Skeletal muscle satellite cell (primary cell): ENCODE results near the gene ETV1. TPM values are rescaled to one million over a fixed set of nuclear protein-coding genes. Genes with fewer than 3 reads are reported as not detected.

ENCODE experiments used
- H3K27me3 ChIP-seq: 2 replicates; pipeline ENCODE4 v1.7.0; 2013; ENCODE audit warnings: low read length; ENCODE audit not compliant: control insufficient read depth, insufficient read depth
- H3K36me3 ChIP-seq: 2 replicates; pipeline ENCODE4 v1.7.0; 2013; ENCODE audit warnings: mild to moderate bottlenecking, control low read depth, low read length; ENCODE audit not compliant: insufficient read depth
- H3K4me1 ChIP-seq: 2 replicates; pipeline ENCODE4 v1.7.0; 2013; ENCODE audit warnings: low read length; ENCODE audit not compliant: control insufficient read depth, insufficient read depth
- H3K4me2 ChIP-seq: 2 replicates; pipeline ENCODE4 v1.7.0; 2013; ENCODE audit warnings: mild to moderate bottlenecking, low read length
- H3K4me3 ChIP-seq: 2 replicates; pipeline ENCODE4 v1.7.0; 2013; ENCODE audit warnings: low read length
- H3K9ac ChIP-seq: 2 replicates; pipeline ENCODE4 v1.7.0; 2013; ENCODE audit warnings: mild to moderate bottlenecking, low read depth, low read length, moderate library complexity
- H3K9me3 ChIP-seq: replicated peaks from 2 replicates; pipeline ENCODE4 v1.7.0; 2013; ENCODE audit warnings: mild to moderate bottlenecking, control low read depth, low read length
- small RNA-seq: library from RNA; depleted of rRNA; stranded (forward); fragments of <200 nt; gene quantifications from one replicate; pipeline ENCODE3, GENCODE V24; 2012

The ETV1 gene

DNA sequence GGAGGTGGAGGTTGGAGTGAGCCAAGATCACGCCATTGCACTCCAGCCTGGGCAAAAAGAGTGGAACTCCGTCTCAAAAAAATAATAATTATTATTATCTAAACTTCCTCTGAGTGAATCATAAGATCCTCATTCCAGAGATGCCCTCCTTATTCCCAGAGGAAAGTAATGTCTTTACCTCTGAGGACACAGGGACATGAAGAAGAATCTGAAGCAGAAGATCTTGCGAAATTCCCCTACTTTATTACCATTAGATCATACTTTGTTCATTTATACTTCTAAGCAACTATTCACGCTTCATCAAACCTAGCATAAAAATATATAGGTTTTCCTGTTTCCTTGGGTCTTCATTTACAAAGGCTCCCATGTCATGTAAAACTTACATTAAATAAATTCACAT, 143.1 kb downstream of the ETV1 start:
- no peak overlapping the region for H3K4me2 ChIP-seq
- no peaks in the 10 kb centered on the region for H3K9me3 ChIP-seq

DNA sequence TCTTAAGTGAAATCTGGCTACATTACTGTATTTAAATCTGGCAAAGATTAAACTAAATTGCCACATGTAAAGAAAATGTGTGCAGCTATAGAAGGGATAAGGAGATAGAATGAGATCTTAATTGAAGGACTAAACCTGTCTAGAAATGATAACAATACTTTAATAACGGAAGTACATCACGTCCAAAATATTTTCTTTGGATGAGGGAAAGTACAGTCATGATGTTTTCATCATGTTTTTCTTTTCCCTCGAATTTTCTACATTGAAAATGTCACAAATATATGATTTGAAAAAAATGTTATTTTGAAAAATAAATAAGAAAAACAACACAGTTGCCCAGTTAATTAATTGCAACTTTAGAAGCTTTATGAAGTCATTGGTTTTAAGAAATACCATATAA, 143.9 kb downstream of the ETV1 start:
- no peaks in the 10 kb centered on the region for H3K36me3 ChIP-seq
- H3K4me3 ChIP-seq: no peak overlapping the region
- H3K9me3 ChIP-seq: no peaks in the 10 kb centered on the region
- no peak overlapping the region for H3K4me2 ChIP-seq
- H3K9ac ChIP-seq: no peak overlapping the region
- no peaks in the 10 kb centered on the region for H3K27me3 ChIP-seq
- peaks cover 33% of the 10 kb centered on the region for H3K4me1 ChIP-seq

More for the DNA sequence above, 143.1 kb downstream of the ETV1 start:
- H3K4me3 ChIP-seq: no peak overlapping the region
- no peak overlapping the region for H3K9ac ChIP-seq
- H3K36me3 ChIP-seq: no peaks in the 10 kb centered on the region
- peaks cover 37% of the 10 kb centered on the region for H3K4me1 ChIP-seq
- no peaks in the 10 kb centered on the region for H3K27me3 ChIP-seq

DNA sequence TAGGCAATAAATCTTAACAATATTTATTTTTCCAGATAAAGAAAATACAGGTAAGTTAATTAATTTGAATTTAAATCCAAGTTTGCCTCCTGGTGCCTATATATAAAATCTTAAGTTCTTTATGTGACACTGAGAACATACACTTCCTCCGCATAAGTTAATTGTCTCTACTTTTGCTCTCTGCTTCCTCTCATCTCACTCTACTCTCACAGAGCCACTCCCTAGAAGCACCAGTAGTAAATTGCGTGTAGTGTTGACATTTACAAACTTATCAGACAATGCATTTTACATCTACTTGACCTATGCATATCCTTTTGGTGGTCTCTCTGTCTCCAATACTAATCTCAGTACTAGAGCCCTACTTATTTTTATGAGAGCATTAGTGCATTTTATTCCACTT, 144.5 kb downstream of the ETV1 start:
- Histone ChIP-seq H3K9ac (no peak overlapping the region), H3K9me3 (no peaks in the 10 kb centered on the region), H3K4me3 (no peak overlapping the region), H3K4me1 (peaks cover 28% of the 10 kb centered on the region), H3K36me3 (no peaks in the 10 kb centered on the region), H3K27me3 (no peaks in the 10 kb centered on the region), H3K4me2 (no peak overlapping the region)

- Histone ChIP-seq H3K4me1 (peaks cover 9% of the 10 kb centered on the region), H3K27me3 (no peaks in the 10 kb centered on the region), H3K9me3 (no peaks in the 10 kb centered on the region), H3K4me3 (no peak overlapping the region), H3K4me2 (no peak overlapping the region), H3K36me3 (no peaks in the 10 kb centered on the region), H3K9ac (no peak overlapping the region)
These were observed 148.2 kb downstream of the ETV1 start for GRCh38 chr7:13841284-13841683.

Small RNA genes within 50 kb of the gene (small RNA-seq; reads per million reads assigned to genes)
- gene RF00019: not detected
